Diencephalon (tissue), 1 donor: ENCODE measurements around the gene HDDC2. TPM values are rescaled to one million over a fixed set of nuclear protein-coding genes. Genes with fewer than 3 reads are reported as not detected.

Source experiments
- total RNA-seq: library from RNA; depleted of rRNA; stranded (reverse); fragments of >200 nt; gene quantifications from one replicate; pipeline ENCODE4 v1.2.3, GENCODE V29; 2014

HDDC2 gene
- 54.2 TPM for total RNA-seq

GRCh38 chr6:125301435-125302391 is at the start of gene HDDC2:
Gene HDDC2, minus strand, starts transcription at chr6:125301967. Its CDS starts 35 bp downstream, at chr6:125301932.

Other genes with a start within 250 kb of the HDDC2 start
- gene TPD52L1, start 148.2 kb downstream of the HDDC2 start, total RNA-seq = 24.7 TPM